Heart right ventricle (tissue), 16 donors: Measurements from ENCODE around the gene LHX6. TPM values are rescaled to one million over a fixed set of nuclear protein-coding genes. Genes with fewer than 3 reads are reported as not detected.

Source experiments
- ATAC-seq, 8 donors: fragments of 200-7000 bp; cut with Tn5 transposase; one replicate each; pipeline ENCODE4 v1.9.1; 2020; ENCODE audit warnings: mild to moderate bottlenecking in 8 of 8, moderate library complexity in 8 of 8, moderate number of reproducible peaks in 1 of 8
- DNase-seq, 2 donors: peaks; one replicate each; pipeline ENCODE4 v3.0.0-alpha.2; 2020
- H3K27ac ChIP-seq, 10 donors: fragments of 200-600 bp; sonication (generic) in 2 of 10; one replicate each; pipeline versions ENCODE4 v1.5.0 to v1.8.0; 2020 to 2022; ENCODE audit warnings: mild to moderate bottlenecking in 3 of 10
- H3K27me3 ChIP-seq, 7 donors: fragments of 200-600 bp; one replicate each; pipeline ENCODE4 v1.8.0; 2021 to 2022; ENCODE audit warnings: mild to moderate bottlenecking in 2 of 7
- H3K36me3 ChIP-seq, 9 donors: fragments of 200-600 bp; sonication (generic) in 1 of 9; one replicate each; pipeline versions ENCODE4 v1.5.0 to v1.8.0; 2020 to 2022; ENCODE audit warnings: mild to moderate bottlenecking in 2 of 9
- H3K4me1 ChIP-seq, 9 donors: fragments of 200-600 bp; sonication (generic) in 1 of 9; one replicate each; pipeline versions ENCODE4 v1.5.0 to v1.8.0; 2020 to 2022; ENCODE audit warnings: mild to moderate bottlenecking in 4 of 9
- H3K4me3 ChIP-seq, 10 donors: fragments of 200-600 bp; sonication (generic) in 2 of 10; one replicate each; pipeline versions ENCODE4 v1.5.0 to v1.8.0; 2020 to 2022; ENCODE audit warnings: mild to moderate bottlenecking in 7 of 10, moderate library complexity in 2 of 10
- H3K9me3 ChIP-seq, 11 donors: fragments of 200-600 bp in 10 of 11; sonication (generic) in 2 of 11; one replicate each; pipeline versions ENCODE4 v1.5.0 to v1.8.0; 2013 to 2022; ENCODE audit warnings: mild to moderate bottlenecking in 2 of 11, control low read depth in 1 of 11, moderate library complexity in 1 of 11
- WGBS, 2 donors: extraction: QIAGEN DNeasy Blood & Tissue Kit; methylation state at CpG; one replicate each; pipeline ENCODE4 v1.1.7; 2013; ENCODE audit warnings: inconsistent platforms in 1 of 2; 5-methylcytosine and 5-hydroxymethylcytosine counted together
- intact Hi-C, 10 donors: fragments of 100-400 bp; cut with DNase I; formaldehyde crosslinking; loops; one replicate each; pipeline versions ENCODE4 v1.11.1 to v1.14.2; 2022
- polyA plus RNA-seq, 2 donors: library from polyadenylated mRNA; stranded (reverse); fragments of 200-250 nt; gene quantifications; one replicate each; pipeline ENCODE4 v1.2.3, GENCODE V29; 2013
- total RNA-seq, 10 donors: library from RNA; stranded (reverse); fragmentation: NEBNext Ultra II Directional in 3 of 10; extraction: Animal tissue kit (Norgen Biotek cat#: 25700) in 3 of 10; gene quantifications; one replicate each; pipeline versions ENCODE4 v1.2.1 to v1.2.4, GENCODE V29; 2021 to 2023
- TF ChIP-seq, protein P1 (sequence below), 9 donors: fragments of 200-600 bp; sonication (generic) in 2 of 9; IDR thresholded peaks; one replicate each; pipeline versions ENCODE4 v1.5.0 to v1.8.0; 2021 to 2022; ENCODE audit warnings: antibody characterized with exemption in 9 of 9, mild to moderate bottlenecking in 5 of 9, moderate library complexity in 1 of 9
- donor health status: Arrhythmogenic right ventricular cardiomyopathy.
- donor health status: ischemic (EF 13 %, LVEDD 7.1; RV severe dilation, severe dysfunction).
- donor health status: healthy with polysubstance abuse.
- donor health status: DM: no; HTN: yes; CAD: no.
- donor health status: DM: no; HTN: no; CAD: no.
- donor health status: ischemic (EF 25% LVEDD 6.9; RV normal size, moderate dysfunction).
- donor health status: ischemic (EF 25% LVEDD 5.7; RV mildly dilated, moderate dysfunction).
- donor health status: healthy.
- donor health status: DM: yes; HTN: yes; CAD: no.
- donor health status: Ischemic cardiomyopathy.
- donor health status: ischemic (EF 35%, LVEDD 5.7; RV mildly dilated, moderate dysfunction).
- donor health status: nonischemic (EF 11% LVEDD 7.7; RV severe dilation, severe dysfunction).
- donor health status: DM: yes; HTN: yes; CAD: no.
- donor health status: PGD.
- donor health status: ischemic (EF 29% LVEDD 5.4; RV normal size, mild dysfunction).
- donor health status: nonischemic (EF 23%, LVEDD 6.1; RV moderate dilation, normal function).

LHX6 gene
- total and polyA plus RNA-seq, 12 donors: 1.9 to 9.4 (median 5.9) TPM

DNA sequence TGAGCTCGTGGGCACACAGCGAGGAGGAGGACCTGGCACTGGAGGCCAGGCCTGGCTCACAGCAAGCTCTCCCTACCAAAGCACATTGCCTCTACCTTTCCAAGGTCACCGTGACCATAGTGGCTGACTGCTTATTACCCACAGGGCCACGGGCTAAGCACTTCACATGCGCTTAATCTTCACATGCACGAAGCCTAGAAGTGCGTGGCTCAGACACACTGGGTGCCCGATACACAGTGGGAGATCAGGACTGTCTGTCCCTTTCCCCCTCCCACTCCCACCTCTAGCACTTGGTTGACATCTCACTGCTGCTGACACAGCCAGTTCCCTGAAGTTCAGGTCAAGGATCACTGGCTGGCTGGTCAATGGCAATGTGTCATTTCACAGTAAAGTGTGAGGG, 23.6 kb downstream of the LHX6 start:
- no peak overlapping the region for H3K4me3 ChIP-seq
- intact Hi-C loops: no loop called here
- WGBS, 2 donors: 93% methylated on average over 8 of the region's 8 CpGs
- TF ChIP-seq, protein P1, sequence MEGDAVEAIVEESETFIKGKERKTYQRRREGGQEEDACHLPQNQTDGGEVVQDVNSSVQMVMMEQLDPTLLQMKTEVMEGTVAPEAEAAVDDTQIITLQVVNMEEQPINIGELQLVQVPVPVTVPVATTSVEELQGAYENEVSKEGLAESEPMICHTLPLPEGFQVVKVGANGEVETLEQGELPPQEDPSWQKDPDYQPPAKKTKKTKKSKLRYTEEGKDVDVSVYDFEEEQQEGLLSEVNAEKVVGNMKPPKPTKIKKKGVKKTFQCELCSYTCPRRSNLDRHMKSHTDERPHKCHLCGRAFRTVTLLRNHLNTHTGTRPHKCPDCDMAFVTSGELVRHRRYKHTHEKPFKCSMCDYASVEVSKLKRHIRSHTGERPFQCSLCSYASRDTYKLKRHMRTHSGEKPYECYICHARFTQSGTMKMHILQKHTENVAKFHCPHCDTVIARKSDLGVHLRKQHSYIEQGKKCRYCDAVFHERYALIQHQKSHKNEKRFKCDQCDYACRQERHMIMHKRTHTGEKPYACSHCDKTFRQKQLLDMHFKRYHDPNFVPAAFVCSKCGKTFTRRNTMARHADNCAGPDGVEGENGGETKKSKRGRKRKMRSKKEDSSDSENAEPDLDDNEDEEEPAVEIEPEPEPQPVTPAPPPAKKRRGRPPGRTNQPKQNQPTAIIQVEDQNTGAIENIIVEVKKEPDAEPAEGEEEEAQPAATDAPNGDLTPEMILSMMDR (IDR thresholded peaks at IDR 0.05): no peak
- H3K9me3 ChIP-seq: no peaks in the 10 kb centered on the region
- H3K27ac ChIP-seq: no peak overlapping the region
- peaks cover 0 to 13% (median 5%) of the 10 kb centered on the region in 9 donors for H3K4me1 ChIP-seq
- H3K27me3 ChIP-seq: peaks cover 0 to 11% (median 0%) of the 10 kb centered on the region in 7 donors
- ATAC-seq (no peak), DNase-seq (no peak)
- peaks cover 0 to 5% (median 0%) of the 10 kb centered on the region in 9 donors for H3K36me3 ChIP-seq

DNA sequence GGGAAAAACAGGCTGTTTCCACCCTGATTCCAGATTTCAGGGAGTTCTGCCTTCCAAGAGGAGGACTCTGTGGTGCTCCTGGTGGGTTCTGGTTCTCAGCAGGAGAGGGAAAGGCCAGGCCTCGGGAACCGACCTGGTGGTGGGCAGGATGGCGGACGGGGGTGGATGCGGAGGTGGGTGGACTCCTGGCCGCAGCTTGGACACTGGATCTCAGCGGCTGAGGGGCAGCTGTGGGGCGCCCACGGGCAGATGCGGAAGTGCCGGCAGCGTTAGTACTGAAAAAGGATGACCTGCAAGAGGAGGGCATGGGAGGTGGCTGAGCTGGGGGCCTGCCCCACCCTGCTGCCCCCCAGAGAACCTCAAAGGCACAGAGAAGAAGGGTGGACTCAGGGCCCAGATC, 24.3 kb downstream of the LHX6 start:
- DNase-seq: no peak
- H3K36me3 ChIP-seq: peaks cover 0 to 5% (median 0%) of the 10 kb centered on the region in 9 donors
- 81 to 82% methylated on average over 12 of the region's 12 CpGs for WGBS, 2 donors
- H3K9me3 ChIP-seq: no peaks in the 10 kb centered on the region
- peaks cover 0 to 10% (median 0%) of the 10 kb centered on the region in 7 donors for H3K27me3 ChIP-seq
- intact Hi-C loops: no loop called here
- TF ChIP-seq, protein P1 (IDR thresholded peaks at IDR 0.05): no peak
- H3K27ac ChIP-seq: no peak overlapping the region
- no peak for ATAC-seq
- peaks cover 0 to 13% (median 5%) of the 10 kb centered on the region in 9 donors for H3K4me1 ChIP-seq
- H3K4me3 ChIP-seq: no peak overlapping the region

DNA sequence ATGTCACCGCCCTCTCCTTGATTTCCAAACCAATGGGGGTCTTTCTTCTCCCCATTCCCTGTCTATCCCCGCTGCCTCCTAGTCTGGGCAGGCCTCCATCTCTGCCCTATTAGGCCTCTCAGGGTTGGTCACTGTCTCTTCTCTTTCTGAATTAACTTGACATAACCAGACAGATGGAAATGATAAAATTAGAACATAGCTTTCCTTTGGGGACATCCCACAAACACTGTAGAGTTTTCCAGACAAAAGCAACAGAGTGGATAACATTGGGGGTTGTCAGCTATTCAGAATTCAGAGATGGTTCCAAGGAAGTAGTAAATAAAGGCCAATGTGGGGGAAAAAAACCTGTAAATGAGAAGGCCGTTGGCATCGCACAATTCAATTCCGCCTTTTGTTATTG, 24.7 kb downstream of the LHX6 start:
- H3K27ac ChIP-seq: no peak overlapping the region
- H3K4me3 ChIP-seq: no peak overlapping the region
- peaks cover 0 to 13% (median 5%) of the 10 kb centered on the region in 9 donors for H3K4me1 ChIP-seq
- peaks cover 0 to 5% (median 0%) of the 10 kb centered on the region in 9 donors for H3K36me3 ChIP-seq
- TF ChIP-seq, protein P1 (IDR thresholded peaks at IDR 0.05): no peak
- ATAC-seq: no peak
- peaks cover 0 to 6% (median 0%) of the 10 kb centered on the region in 7 donors for H3K27me3 ChIP-seq
- no peaks in the 10 kb centered on the region for H3K9me3 ChIP-seq
- 85 to 86% methylated on average over 5 of the region's 5 CpGs for WGBS, 2 donors
- intact Hi-C loops: no loop called here
- DNase-seq: no peak

DNA sequence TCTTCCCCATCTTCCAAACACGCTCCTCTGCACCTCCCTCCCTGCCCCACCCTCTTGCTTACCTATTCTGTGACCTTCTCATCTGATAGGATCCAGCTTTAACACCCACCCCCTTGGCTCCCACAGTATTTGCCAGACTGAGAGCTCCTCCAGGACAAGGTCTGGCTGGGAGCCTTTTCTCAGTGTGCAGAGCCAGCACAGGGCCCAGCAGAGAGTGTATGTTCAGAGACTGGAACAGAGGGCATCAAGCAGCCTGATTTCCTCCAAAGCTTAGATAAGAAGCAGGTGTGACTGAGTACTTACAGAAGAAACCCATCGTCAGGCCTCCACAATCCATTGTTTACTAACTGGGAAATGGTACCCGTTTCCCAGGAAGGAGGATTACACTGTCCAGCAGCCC, 26.6 kb downstream of the LHX6 start:
- no peak for DNase-seq
- no peak overlapping the region for H3K27ac ChIP-seq
- peaks cover 0 to 13% (median 5%) of the 10 kb centered on the region in 9 donors for H3K4me1 ChIP-seq
- no peak overlapping the region for H3K4me3 ChIP-seq
- TF ChIP-seq, protein P1 (IDR thresholded peaks at IDR 0.05): no peak
- 47 to 49% methylated on average over 3 of the region's 3 CpGs for WGBS, 2 donors
- no peaks in the 10 kb centered on the region for H3K9me3 ChIP-seq
- H3K27me3 ChIP-seq: peaks cover 0 to 11% (median 0%) of the 10 kb centered on the region in 7 donors
- H3K36me3 ChIP-seq: peaks cover 0 to 5% (median 0%) of the 10 kb centered on the region in 9 donors
- peak in 3 of 8 donors; percentile 65 to 80 (median 74) for ATAC-seq
- intact Hi-C loops: no loop called here
